PFSK-1 (cell line): ENCODE results near the gene TMEM266.

Experiments
- FOXP2 ChIP-seq: optimal IDR thresholded peaks from 2 replicates; pipeline ENCODE3; 2011; ENCODE audit warnings: borderline replicate concordance, control low read depth, inconsistent platforms; ENCODE audit not compliant: insufficient read depth; ENCODE audit errors: extremely low read length, extremely low read depth
- POLR2AphosphoS5 ChIP-seq: IDR thresholded peaks from 2 replicates; pipeline ENCODE4 v1.6.1; 2012; ENCODE audit warnings: low read depth, mild to moderate bottlenecking, control low read depth, low read length, moderate library complexity
- SIN3A ChIP-seq: IDR thresholded peaks from 2 replicates; pipeline ENCODE4 v1.6.1; 2012; ENCODE audit warnings: mild to moderate bottlenecking, low read length, moderate library complexity, borderline replicate concordance; ENCODE audit not compliant: insufficient read depth
- TAF1 ChIP-seq: IDR thresholded peaks from 2 replicates; pipeline ENCODE4 v1.6.1; 2012; ENCODE audit warnings: low read length, control low read depth, borderline replicate concordance; ENCODE audit not compliant: insufficient read depth
- TF ChIP-seq, protein P1 (sequence below), 2 experiments: IDR thresholded peaks; 2 replicates each; pipeline versions ENCODE4 v1.6.1 to v1.8.0; 2011 to 2012; ENCODE audit warnings: low read depth in 2 of 2, low read length in 2 of 2, control low read depth in 1 of 2, inconsistent platforms in 1 of 2, mild to moderate bottlenecking in 1 of 2, moderate library complexity in 1 of 2; ENCODE audit not compliant: insufficient read depth in 1 of 2

Gene TMEM266

DNA sequence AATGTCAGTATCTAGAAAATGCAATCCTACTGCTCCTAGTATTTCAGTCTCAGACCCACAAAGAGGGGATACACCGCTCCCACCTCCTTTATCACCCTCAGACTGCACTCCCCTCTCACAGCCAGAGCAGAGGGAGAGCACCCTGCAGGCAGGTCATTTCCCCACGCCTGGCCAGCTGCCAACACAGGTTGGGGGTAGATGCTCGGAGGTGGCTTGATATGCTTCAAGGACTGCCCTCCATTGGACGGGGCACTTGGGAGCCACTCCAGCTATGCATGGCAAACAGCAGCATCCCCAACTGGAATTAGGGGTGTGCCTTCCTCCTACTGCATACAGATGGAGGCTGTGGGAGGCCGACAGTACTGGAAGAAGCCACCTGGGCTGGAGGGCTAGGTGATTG is 41.9 kb downstream of the TMEM266 start:
- TF ChIP-seq POLR2AphosphoS5 (no peak), TAF1 (no peak)

DNA sequence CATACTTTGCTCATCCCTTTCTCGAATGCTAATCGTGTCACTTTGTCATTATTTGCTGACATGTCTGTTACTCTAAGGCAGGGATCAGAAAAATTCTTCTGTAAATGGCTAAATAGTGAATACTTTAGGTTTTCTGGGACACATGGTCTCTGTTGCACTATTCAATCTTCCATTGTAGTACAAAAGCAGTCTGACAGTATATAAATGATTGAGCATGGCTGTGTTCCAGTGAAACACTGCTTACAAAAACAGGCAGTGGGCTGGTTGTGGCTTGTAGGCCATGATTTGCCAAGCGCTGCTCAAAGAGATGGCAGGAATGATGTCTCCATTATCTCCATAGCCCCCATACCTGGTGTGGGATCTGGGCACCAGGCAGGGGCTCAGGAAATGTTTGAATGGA is 45.6 kb downstream of the TMEM266 start:
- TF ChIP-seq POLR2AphosphoS5, result no peak

DNA sequence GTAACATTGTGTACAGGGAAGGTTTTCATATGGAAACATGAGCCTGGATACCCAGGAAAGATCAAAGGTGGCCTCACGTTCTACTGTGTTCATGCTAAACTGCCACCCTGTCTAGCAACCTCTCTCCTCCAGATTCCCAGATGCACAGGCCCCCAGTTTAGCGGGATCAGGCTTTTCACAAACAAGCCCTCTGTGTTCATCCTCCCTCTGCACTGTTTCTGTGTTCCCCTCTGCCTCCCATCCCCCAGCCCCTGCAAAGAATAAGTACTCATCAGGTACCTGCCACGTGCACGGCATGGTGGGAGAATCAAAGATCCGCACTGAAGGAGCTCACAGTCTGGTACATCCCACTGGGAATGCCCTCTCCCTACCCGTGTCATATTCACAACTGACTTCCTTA is 46.1 kb downstream of the TMEM266 start:
- TF ChIP-seq, protein P1, sequence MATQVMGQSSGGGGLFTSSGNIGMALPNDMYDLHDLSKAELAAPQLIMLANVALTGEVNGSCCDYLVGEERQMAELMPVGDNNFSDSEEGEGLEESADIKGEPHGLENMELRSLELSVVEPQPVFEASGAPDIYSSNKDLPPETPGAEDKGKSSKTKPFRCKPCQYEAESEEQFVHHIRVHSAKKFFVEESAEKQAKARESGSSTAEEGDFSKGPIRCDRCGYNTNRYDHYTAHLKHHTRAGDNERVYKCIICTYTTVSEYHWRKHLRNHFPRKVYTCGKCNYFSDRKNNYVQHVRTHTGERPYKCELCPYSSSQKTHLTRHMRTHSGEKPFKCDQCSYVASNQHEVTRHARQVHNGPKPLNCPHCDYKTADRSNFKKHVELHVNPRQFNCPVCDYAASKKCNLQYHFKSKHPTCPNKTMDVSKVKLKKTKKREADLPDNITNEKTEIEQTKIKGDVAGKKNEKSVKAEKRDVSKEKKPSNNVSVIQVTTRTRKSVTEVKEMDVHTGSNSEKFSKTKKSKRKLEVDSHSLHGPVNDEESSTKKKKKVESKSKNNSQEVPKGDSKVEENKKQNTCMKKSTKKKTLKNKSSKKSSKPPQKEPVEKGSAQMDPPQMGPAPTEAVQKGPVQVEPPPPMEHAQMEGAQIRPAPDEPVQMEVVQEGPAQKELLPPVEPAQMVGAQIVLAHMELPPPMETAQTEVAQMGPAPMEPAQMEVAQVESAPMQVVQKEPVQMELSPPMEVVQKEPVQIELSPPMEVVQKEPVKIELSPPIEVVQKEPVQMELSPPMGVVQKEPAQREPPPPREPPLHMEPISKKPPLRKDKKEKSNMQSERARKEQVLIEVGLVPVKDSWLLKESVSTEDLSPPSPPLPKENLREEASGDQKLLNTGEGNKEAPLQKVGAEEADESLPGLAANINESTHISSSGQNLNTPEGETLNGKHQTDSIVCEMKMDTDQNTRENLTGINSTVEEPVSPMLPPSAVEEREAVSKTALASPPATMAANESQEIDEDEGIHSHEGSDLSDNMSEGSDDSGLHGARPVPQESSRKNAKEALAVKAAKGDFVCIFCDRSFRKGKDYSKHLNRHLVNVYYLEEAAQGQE (IDR thresholded peaks at IDR 0.05; ENCODE audit: insufficient read depth in 1 of 2, low read depth in 2 of 2, low read length in 2 of 2), result no peak
- TF ChIP-seq FOXP2 (no peak), SIN3A (no peak), POLR2AphosphoS5 (no peak), TAF1 (no peak)

DNA sequence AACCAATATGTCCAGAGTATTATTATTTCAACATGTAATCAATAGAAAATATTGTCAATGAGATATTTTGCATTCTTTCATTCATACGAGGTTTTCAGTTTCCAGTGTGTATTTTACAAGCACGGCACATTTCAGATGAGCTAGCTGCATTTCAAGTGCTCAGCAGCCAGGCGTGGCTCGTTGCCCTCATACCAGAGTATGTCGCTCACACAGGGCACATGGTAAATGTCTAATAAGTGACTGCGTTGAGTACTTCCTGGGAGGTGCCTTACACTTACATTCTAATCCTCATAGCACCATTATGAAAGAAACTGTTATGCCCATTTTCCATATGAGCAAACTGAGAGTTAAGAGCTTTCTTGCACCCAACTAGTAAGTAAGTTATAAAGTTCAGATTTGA is 47.4 kb downstream of the TMEM266 start:
- TF ChIP-seq FOXP2 (no peak), POLR2AphosphoS5 (no peak), TAF1 (no peak), SIN3A (no peak)
- TF ChIP-seq, protein P1 (IDR thresholded peaks at IDR 0.05; ENCODE audit: insufficient read depth in 1 of 2, low read depth in 2 of 2, low read length in 2 of 2), result no peak

DNA sequence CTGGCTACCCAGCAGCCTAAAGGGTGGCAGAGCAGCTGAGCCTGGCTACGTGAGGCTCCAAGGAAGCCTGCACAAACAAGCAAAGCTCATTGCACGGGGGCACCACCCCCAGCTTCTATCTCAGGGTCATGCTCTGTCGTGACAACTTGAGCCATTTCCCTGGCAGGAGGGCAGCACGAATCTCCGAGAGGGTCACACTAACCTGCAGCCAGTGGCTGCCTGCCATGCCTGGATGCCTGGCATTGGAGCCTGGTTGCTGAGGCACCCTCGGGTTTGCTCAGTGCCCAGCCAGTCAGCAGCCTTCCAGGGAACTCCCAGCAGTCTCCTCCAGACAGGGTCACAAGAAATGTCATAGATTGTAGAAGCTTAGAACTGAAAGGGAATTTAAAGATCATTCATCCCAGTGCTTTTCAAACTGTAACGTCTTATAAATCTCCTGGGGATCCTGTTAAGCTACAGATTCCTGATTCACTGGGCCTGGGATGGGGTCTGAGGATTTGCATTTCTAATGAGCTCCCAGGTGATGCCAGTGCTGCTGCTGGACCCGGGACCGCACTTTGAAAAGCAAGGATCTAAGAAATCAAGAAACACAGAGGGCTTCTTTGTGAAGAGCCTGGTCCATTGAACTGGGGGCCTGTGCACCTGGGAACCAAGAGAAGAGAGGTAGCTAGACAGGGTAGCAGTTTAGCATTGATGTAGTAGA is 48.4 kb downstream of the TMEM266 start:
- no peak for TF ChIP-seq FOXP2

DNA sequence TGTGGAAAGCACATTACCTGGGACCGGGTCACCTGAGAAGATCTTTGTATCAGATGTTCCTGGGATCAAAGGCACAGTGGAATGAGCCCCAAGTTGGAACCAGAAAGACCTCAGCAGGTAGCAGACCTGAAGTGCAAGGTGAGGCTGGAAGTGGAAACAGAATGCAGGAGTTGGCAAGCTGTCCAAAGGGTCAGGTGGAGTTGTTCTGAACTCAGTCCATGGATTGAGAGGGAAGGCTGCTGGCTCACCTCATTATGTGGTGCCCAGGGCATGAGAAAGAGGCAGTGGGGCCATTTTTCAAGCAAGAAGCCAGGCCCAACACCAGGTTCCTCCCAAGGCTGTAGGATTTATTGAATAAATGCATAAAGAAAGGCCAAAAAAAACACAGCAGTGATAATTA is 49.3 kb downstream of the TMEM266 start:
- TF ChIP-seq, protein P1 (IDR thresholded peaks at IDR 0.05; ENCODE audit: insufficient read depth in 1 of 2, low read depth in 2 of 2, low read length in 2 of 2), result no peak
- TF ChIP-seq TAF1 (no peak), FOXP2 (no peak), SIN3A (no peak), POLR2AphosphoS5 (no peak)

DNA sequence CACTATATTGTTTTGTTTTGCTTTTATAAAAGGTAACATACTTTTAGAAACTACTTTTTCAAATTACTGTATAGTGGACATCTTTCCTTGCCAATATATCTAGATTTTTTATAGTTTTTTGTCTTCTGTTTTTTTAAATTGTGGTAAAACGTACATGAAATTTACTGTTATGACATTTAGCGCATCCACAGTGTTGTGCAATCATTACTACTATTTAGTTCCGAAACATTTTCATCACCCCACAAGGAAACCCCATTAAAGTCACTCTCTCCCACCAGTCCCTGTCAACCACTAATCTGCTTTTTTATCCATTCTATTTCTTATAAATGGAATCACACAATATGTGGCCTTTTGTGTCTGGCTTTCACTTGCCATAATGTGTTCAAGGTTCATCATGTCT is 54.8 kb downstream of the TMEM266 start:
- TF ChIP-seq SIN3A, result no peak
- TF ChIP-seq TAF1, result no peak
- TF ChIP-seq, protein P1 (IDR thresholded peaks at IDR 0.05; ENCODE audit: insufficient read depth in 1 of 2, low read depth in 2 of 2, low read length in 2 of 2), result no peak
